B cell (primary cell): ENCODE results near the gene ABR. TPM values are rescaled to one million over a fixed set of nuclear protein-coding genes. Genes with fewer than 3 reads are reported as not detected.

Experiments used
- ATAC-seq: fragments of 200-7000 bp; cut with Tn5 transposase; one replicate; pipeline ENCODE4 v1.10.0; 2021; ENCODE audit warnings: low read depth, mild to moderate bottlenecking, moderate number of reproducible peaks, moderate library complexity
- CTCF ChIA-PET: fragments of 350-600 bp; sonication (Branson Sonifier 250); formaldehyde crosslinking; loops from one replicate; lab custom pipeline; 2021; ENCODE audit warnings: antibody characterized with exemption, inconsistent platforms; lab: Charles Lee
- POLR2A ChIA-PET: fragments of 350-600 bp; sonication (Branson Sonifier 250); formaldehyde crosslinking; loops from one replicate; lab custom pipeline; 2021; ENCODE audit warnings: antibody characterized with exemption; lab: Charles Lee
- DNase-seq: peaks from one replicate; pipeline ENCODE4 v3.0.0; 2013
- H2AFZ ChIP-seq: 2 replicates; pipeline ENCODE4 v1.6.1; 2012; ENCODE audit warnings: mild to moderate bottlenecking, low read depth, low read length; ENCODE audit not compliant: insufficient read depth, poor library complexity, severe bottlenecking
- H3K27ac ChIP-seq, 2 donors: 1 replicate in 1 of 2; 2 replicates in 1 of 2; pipeline ENCODE4 v1.5.1; 2012 to 2013; ENCODE audit warnings: low read length in 2 of 2, mild to moderate bottlenecking in 2 of 2, moderate library complexity in 1 of 2
- H3K27me3 ChIP-seq, 4 experiments: fragments of 200-600 bp in 1 of 4; sonication (generic) in 1 of 4; replicated peaks in 1 of 4; 1 replicate in 2 of 4; 2 replicates in 2 of 4; pipeline versions ENCODE4 v1.6.1 to v1.7.0; 2013 to 2016; ENCODE audit warnings: low read length in 3 of 4, mild to moderate bottlenecking in 2 of 4, mixed read lengths in 1 of 4, moderate library complexity in 1 of 4; ENCODE audit not compliant: insufficient read depth in 4 of 4, control insufficient read depth in 3 of 4; ENCODE audit errors: control extremely low read depth in 1 of 4
- H3K36me3 ChIP-seq, 2 experiments: replicated peaks in 1 of 2; 1 replicate in 1 of 2; 2 replicates in 1 of 2; pipeline versions ENCODE4 v1.6.1 to v1.7.1; 2013; ENCODE audit warnings: low read length in 1 of 2; ENCODE audit not compliant: insufficient read depth in 2 of 2, control insufficient read depth in 1 of 2; ENCODE audit errors: control extremely low read depth in 1 of 2, extremely low read depth in 1 of 2
- H3K4me1 ChIP-seq, 2 donors: fragments of 200-600 bp in 1 of 2; sonication (generic) in 1 of 2; 1 replicate in 1 of 2; 2 replicates in 1 of 2; pipeline versions ENCODE4 v1.5.1 to v1.6.1; 2013 to 2017; ENCODE audit warnings: low read length in 2 of 2; ENCODE audit not compliant: control insufficient read depth in 2 of 2, insufficient read depth in 2 of 2
- H3K4me2 ChIP-seq: replicated peaks from 2 replicates; pipeline ENCODE3; 2012; ENCODE audit warnings: mild to moderate bottlenecking, low read depth, low read length; ENCODE audit not compliant: poor library complexity, severe bottlenecking
- H3K4me3 ChIP-seq, 5 experiments: fragments of 200-600 bp in 1 of 5; sonication (generic) in 1 of 5; 1 replicate in 3 of 5; 2 replicates in 2 of 5; pipeline versions ENCODE4 v1.5.1 to v1.7.0; 2011 to 2016; ENCODE audit warnings: low read length in 4 of 5, mild to moderate bottlenecking in 4 of 5, low read depth in 2 of 5, control low read depth in 1 of 5, moderate library complexity in 1 of 5; ENCODE audit not compliant: insufficient read depth in 1 of 5; ENCODE audit errors: control extremely low read depth in 1 of 5, extremely low read depth in 1 of 5
- H3K79me2 ChIP-seq: fragments of 200-600 bp; sonication (generic); one replicate; pipeline ENCODE4 v1.6.0; 2016; ENCODE audit warnings: low read length; ENCODE audit not compliant: control insufficient read depth, insufficient read depth
- H3K9ac ChIP-seq: fragments of 200-600 bp; sonication (generic); 2 replicates; pipeline ENCODE4 v1.6.1; 2017; ENCODE audit warnings: mild to moderate bottlenecking, low read length, moderate library complexity
- H3K9me3 ChIP-seq, 3 donors: one replicate each; pipeline versions ENCODE4 v1.6.1 to v1.7.1; 2013; ENCODE audit warnings: low read length in 2 of 3; ENCODE audit not compliant: control insufficient read depth in 2 of 3, insufficient read depth in 1 of 3; ENCODE audit errors: control extremely low read depth in 1 of 3
- H4K20me1 ChIP-seq: 2 replicates; pipeline ENCODE4 v1.6.0; 2012; ENCODE audit warnings: mild to moderate bottlenecking, low read length; ENCODE audit not compliant: insufficient read depth, control insufficient read depth, poor library complexity, severe bottlenecking
- H3K27ac Mint-ChIP-seq: one replicate; pipeline ENCODE4 v1.8.0; 2021; ENCODE audit warnings: mixed read lengths
- H3K27me3 Mint-ChIP-seq: one replicate; pipeline ENCODE4 v1.8.0; 2021; ENCODE audit warnings: mixed read lengths
- H3K4me1 Mint-ChIP-seq: one replicate; pipeline ENCODE4 v1.8.0; 2021; ENCODE audit warnings: mixed read lengths
- H3K4me3 Mint-ChIP-seq: one replicate; pipeline ENCODE4 v1.8.0; 2021; ENCODE audit warnings: mixed read lengths
- H3K9me3 Mint-ChIP-seq: one replicate; pipeline ENCODE4 v1.8.0; 2022; ENCODE audit warnings: mixed read lengths; ENCODE audit not compliant: insufficient read depth
- CTCF ChIP-seq: fragments of 200-600 bp; IDR thresholded peaks from one replicate; pipeline ENCODE4 v1.8.0; 2022; ENCODE audit warnings: antibody characterized with exemption, mild to moderate bottlenecking
- EZH2 ChIP-seq: IDR thresholded peaks from 2 replicates; pipeline ENCODE4 v1.6.1; 2012; ENCODE audit warnings: borderline replicate concordance, low read depth, mild to moderate bottlenecking, moderate library complexity, low read length; ENCODE audit not compliant: insufficient read depth, poor library complexity, severe bottlenecking
- WGBS: methylation state at CpG from one replicate; pipeline ENCODE4 v1.1.5; 2013; ENCODE audit warnings: missing lambda C conversion rate; ENCODE audit not compliant: insufficient coverage; 5-methylcytosine and 5-hydroxymethylcytosine counted together
- intact Hi-C: fragments of 100-400 bp; cut with micrococcal nuclease; formaldehyde crosslinking; loops from one replicate; pipeline ENCODE4 v1.10.0; 2022
- polyA plus RNA-seq: library from polyadenylated mRNA; depleted of rRNA; stranded (reverse); fragments of >200 nt; gene quantifications from 2 replicates; pipeline ENCODE4 v1.2.3, GENCODE V29; 2012
- total RNA-seq, 2 donors: library from RNA; stranded (reverse); fragments of 120-200 nt in 1 of 2; gene quantifications; 1 replicate in 1 of 2; 2 replicates in 1 of 2; pipeline versions ENCODE4 v1.2.3 to v1.2.4, GENCODE V29; 2013 to 2022

Gene ABR
- total and polyA plus RNA-seq, 2 donors (not counting 1 experiment from before 2014, with no cell fraction given) = 79.8 to 262 TPM

DNA sequence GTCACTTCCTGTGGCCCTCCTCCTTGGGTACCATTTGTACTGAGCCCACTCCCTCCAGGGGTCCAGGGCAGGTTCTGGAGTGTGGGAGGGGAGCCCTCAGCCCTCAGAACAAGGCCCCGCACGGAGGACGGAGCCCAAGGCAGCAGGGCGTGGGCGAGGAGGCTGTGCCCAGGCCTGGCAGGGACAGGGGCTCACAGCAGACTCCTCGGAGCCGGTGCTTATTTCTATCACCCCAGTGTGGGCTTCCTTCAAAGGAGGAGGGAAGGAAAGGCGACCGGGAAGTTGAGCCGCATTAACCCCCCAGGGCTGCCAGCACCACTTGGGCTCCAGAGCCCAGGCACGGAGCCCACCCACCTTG is 54.0 kb downstream of the ABR start:
- H3K4me1 ChIP-seq = peaks cover 12% of the 10 kb centered on the region in 2 donors

More for the DNA sequence above, 54.0 kb downstream of the ABR start:
- H3K4me1 Mint-ChIP-seq = peaks cover 15% of the 10 kb centered on the region
- no peak for DNase-seq
- H3K27me3 Mint-ChIP-seq = no peaks in the 10 kb centered on the region
- peaks cover 0 to 14% (median 3%) of the 10 kb centered on the region in 3 donors for H3K9me3 ChIP-seq
- no peak for TF ChIP-seq CTCF
- no peak for TF ChIP-seq EZH2
- H3K27ac Mint-ChIP-seq = no peak overlapping the region
- H3K27me3 ChIP-seq = no peaks in the 10 kb centered on the region
- ChIA-PET POLR2A (no interaction called here), CTCF (interaction anchor here (1.6 kb wide), 1 partner anchor 62 kb away, joined by 4 read pairs; no protein-coding TSS in a partner anchor)
- WGBS = 100% methylated on average over 9 of the region's 11 CpGs
- peaks cover 98% of the 10 kb centered on the region for H4K20me1 ChIP-seq
- H3K79me2 ChIP-seq = peaks cover 83% of the 10 kb centered on the region
- peaks cover 2 to 9% of the 10 kb centered on the region in 2 experiments for H3K36me3 ChIP-seq
- ATAC-seq = no peak
- H3K4me3 Mint-ChIP-seq = no peak overlapping the region
- intact Hi-C loops = no loop called here
- H3K9ac ChIP-seq = no peak overlapping the region
- no peak overlapping the region for H3K27ac ChIP-seq
- no peaks in the 10 kb centered on the region for H3K9me3 Mint-ChIP-seq
- no peak overlapping the region for H2AFZ ChIP-seq
- H3K4me3 ChIP-seq = no peak overlapping the region
- no peak overlapping the region for H3K4me2 ChIP-seq
